Left renal pelvis (tissue), 4 donors: ENCODE results near the gene SLC9A9. TPM values are rescaled to one million over a fixed set of nuclear protein-coding genes. Genes with fewer than 3 reads are reported as not detected.

Source experiments
- DNase-seq, 4 donors: peaks; one replicate each; pipeline ENCODE4 v3.0.0-alpha.2; 2013; ENCODE audit warnings: low read depth in 4 of 4, low spot score in 3 of 4
- polyA plus RNA-seq, 4 donors: library from polyadenylated mRNA; unstranded; fragments of 120-200 nt; gene quantifications; one replicate each; pipeline ENCODE4 v1.2.1, GENCODE V29; 2013; ENCODE audit not compliant: insufficient read length in 4 of 4

Gene SLC9A9
- polyA plus RNA-seq, 4 donors: 4.4 to 12.8 (median 6.4) TPM

DNA sequence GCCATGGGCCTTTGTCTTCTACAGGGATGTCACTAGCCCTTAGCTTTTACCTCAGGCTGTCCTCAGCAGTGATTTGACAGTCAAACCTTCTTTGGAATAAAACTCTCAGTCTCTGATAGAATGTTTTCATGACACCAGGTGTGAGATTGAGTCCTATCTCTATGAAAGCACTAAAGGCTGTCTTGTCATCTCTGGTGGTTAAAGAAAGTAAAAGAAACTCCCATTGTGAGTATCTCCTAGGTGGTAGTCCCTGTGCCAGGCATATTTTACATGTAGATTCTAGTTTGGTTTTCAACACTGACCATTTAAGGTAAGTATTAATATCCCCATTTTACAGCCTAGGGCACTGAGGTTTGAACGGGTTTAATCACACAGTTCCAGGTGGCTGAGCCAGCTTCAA lies 368.5 kb downstream of the SLC9A9 start:
- DNase-seq: no peak

DNA sequence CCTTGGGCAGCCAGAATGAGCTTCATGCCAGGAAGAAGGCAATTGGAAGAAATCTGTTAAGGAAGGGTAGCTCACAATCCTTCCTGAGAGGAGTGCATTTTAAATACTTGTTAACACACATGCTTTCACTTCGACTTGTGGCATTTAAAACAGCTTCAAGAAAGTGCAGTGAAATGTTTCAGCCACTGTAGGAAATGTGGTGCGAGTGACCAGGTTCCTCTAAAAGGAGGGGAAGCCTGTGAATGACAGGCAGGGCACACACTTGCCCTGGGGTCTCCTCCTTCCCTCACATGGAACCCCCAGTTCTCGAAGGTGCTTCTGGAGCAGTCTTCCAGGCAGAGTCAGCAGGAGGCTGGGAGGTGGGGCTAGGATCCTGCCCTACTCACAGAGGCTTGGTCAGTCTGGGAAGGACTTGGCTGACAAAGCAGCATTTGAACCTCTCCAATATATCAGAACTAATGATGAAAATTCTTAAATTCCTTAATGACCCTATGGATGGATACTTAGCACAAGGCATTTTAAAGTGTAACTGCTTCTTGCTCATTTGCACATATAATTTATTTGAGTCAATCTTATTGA lies 370.1 kb downstream of the SLC9A9 start:
- no peak for DNase-seq

DNA sequence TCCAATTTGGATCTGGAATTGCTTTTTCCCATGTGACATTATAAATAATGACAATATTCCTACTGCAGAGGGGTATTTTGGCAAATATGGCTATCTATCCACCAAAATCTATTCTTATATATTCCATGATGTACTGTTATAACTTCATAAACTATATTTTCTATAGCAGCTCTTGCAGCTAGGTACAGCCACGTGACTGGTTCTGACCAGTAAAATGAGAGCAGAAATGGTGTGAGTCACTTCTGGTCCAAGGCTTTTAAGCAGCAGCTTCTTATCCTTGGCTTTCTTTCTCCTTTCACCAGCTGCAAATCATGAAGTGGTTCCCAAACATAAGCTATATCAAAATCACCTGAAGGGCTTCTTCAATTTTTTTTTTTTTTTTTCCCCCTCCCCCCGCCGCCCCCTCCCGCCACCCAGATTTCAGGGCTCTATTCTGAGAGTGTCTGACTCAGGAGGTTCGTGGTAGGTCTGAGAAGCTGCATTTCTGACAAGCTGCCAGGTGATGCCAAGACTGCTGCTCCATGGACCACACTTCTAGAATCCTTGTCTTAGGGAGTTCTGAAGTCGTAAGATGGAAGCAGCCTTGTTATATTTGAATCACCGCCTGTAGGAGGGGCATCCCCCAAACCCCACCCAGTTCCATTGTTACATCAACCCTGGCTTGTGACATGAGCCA lies 371.2 kb downstream of the SLC9A9 start:
- DNase-seq: no peak

DNA sequence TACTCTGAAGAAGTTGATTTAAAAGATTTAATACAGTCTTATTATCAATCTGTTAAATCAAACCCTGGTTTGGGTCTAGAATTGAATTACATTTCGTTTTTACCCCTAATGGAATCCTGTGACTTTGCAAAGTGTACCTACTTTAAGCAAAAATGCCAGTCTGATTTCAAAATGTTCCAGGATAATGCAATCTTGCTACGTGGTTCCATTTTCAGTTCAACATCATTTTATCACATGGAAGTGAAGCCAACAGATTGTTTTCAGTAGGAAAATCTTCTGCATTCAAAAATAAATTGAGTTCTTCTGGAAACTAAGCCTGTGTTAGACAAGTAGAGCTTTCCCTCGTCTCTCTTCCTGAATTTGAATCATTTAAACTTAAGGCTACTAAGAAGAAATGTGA lies 372.3 kb downstream of the SLC9A9 start:
- DNase-seq: no peak

DNA sequence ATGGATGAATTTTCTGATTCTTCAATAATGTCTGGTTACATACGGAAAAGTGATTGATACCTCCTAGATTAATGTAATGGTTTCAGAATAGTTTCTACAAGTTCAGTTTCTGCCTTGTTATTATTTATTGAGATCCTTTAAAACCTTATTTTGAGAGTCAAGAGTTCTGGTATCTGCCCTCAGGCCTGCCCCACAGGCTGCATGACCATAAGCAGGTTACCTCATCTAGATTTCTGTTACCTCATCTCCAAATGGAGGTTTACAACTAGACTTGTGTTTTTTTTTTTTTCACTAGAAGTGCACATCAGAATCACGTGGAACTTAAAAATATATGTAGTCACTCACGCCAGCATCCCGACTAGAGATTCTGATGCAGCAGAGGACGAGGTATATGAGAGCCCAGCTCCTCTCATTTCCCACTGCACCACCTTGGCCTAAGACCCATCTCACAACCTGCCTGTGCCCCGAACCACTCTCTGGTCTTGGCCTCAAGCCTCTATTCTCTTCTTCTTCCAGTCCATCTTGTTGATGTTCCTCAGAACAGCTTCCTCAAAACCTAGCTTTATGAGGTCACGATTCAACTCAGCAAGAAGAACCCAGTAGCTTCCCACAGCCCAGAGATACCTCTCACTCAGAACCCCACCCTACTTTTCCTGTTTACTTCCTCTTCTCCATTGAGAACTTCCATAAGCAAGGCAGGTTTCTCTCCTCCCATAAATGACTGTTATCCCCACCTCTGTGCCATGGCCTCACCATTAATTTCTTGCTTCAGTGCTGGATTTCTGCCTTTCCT lies 375.3 kb downstream of the SLC9A9 start:
- no peak for DNase-seq

DNA sequence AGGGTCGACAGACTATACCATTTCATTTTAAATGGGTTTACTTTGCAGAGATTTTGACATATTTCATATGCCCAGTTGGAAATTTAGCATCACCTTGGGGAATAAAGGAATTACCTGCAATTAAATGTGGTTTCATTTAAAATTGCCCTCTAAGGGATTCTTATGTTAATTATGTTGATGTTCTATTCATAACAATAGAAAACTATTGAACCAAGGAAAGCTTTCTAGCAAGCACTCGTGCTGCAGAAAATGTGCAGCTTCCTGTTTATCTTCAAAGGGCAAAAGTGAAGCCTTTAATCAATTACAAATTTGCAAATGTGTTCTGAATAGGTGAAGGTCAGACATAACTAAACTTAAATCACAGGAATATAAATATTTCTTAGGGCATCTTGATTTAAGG lies 376.6 kb downstream of the SLC9A9 start:
- no peak for DNase-seq

DNA sequence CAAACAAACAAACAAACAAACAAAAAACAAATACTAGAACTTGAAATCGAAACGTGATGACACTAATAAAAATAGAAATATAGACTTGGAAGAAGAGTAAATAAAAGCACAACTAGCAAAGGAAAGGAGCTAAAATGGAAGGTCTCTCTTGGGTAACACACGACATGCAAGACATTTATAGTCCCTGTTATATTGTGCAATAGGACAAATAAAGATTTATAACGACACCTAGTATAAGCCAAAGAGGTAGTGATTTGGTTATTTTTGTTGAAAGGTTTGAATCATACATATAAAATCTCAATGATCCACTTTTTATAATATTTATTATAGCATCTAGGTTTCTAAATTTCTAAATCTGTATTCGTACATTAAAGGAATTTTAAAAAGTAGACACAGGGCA lies 379.1 kb downstream of the SLC9A9 start:
- DNase-seq: no peak

DNA sequence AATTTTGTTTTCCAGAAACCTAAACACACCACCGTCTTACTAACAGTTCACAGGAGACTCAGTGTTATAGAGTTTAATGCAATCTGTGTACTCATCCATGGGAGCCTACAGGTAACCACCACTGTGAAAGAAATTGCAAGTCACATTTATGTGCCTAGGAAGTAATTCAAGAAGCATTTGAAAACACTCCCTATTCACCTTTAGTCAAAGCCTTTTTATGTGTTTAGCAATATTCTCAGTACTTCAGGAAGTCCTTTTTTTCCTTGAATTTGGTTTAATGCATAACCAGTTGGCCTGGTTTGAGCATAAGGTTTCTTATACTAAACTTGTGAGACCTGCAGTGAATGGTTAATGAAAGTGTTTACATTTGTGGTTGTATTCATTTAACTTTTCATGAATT lies 382.6 kb downstream of the SLC9A9 start:
- no peak for DNase-seq

DNA sequence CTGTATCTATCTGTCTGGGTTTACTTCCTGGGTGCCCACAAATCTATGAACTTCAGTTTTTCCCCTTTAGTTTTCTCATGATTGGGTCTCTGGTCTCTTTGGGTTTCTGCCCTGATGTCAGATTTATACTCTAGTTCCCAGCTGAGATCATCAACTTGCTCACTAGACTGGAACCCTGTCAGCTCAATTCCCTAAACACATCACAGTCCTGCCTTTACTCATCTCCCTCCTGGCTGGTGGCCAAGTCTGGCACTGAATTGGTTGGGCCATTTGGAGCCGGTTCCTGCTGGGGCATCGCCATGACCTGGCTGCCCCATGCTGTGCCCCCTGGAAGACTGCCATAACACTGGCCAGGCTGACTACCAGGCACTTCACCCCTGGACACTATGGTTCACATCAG lies 383.4 kb downstream of the SLC9A9 start:
- DNase-seq: no peak

DNA sequence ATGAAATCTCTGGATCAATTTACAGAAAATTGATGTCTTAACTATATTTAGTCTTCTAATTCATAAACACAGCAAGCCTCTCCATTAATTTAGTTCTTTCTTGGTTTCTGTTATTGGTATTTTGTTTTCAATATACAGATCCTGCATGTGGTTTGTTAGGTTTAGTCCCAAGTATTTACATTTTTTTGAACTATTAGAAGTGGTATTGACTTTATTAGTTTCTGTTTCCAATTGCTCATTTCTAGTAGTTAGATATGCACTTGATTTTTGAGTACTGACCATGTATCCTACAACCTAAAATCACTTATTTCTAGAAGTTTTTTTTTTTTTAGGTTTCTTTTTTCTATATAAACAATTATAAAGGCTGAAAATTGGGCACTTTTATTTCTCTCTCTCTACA lies 392.8 kb downstream of the SLC9A9 start:
- no peak for DNase-seq

DNA sequence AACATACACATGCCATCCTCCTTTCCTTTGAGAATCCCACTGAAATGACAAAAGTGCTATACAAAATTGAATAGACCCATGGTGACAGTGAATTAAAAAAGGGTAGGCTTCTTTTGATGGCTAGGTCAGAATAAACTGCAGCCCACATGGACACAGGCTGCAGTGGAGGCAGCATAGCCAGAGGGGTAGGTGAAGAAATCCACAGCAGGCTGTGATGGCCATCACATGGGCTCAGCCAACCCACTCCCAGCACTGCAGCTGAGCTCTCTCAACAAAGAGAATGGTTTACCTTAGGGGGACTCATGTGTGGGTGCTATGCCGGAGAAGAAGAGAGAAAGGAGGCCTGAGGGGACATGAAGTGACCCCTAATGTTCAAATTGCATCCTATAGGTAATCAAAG lies 397.6 kb downstream of the SLC9A9 start:
- no peak for DNase-seq

DNA sequence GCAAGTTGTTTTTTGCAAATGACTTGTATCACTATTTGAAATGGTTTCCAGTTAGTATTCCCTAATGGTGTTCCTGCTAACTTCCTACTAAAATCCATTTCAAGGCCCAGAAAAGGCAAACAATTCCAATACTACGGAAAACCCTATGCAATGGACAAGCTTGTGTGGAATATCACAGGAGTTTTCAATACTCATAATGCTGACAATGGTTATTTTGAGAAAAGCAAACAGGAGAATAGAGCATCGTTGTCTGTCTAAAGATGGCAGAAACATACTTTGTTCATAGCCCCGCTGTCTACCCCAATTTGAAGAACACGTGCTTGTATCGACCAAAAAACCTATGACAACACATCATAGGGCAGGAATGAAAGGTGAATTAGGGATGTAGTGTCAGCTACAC lies 400.8 kb downstream of the SLC9A9 start:
- DNase-seq: no peak

DNA sequence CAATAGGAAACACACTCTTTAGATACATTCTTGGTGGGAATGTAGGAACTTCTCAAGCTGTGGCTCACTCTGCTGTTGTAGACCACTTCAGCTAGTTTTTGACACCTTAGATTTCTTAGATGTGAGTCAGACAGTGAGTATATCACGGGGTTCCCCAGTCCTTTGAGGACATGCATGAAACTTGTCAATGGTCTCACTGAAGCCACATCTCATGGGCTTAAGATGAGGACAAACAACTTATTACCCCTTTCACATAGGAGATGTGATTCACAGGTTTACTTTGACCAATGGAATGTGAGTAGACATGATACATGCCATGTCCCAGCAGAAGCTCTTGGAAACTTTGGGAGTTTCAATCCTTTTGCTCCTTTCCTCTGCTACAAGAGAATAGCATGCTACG lies 403.1 kb downstream of the SLC9A9 start:
- no peak for DNase-seq

DNA sequence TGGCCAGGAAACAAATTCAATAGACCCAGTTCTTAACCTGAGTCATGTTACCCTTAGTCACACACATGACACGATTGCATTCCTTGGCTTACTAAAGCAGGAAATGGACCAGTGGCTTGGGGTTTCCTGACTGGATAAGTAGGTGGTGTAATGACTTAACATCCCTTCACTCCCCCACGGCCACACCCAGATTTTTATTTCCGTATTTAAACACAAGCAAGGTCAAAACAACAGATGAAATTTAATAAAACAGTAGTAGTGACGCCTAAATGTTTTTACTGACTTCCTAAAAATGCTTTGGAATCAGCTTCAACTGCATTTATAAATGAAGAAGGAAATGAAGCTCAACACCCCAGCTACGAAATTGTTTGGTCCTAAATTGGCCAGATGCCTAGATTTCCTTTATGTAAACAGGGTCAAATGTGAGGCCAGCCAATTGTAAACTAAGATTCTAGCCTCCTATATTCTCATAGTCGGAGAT lies 404.4 kb downstream of the SLC9A9 start:
- peak in 1 of 4 donors; percentile 20 for DNase-seq

DNA sequence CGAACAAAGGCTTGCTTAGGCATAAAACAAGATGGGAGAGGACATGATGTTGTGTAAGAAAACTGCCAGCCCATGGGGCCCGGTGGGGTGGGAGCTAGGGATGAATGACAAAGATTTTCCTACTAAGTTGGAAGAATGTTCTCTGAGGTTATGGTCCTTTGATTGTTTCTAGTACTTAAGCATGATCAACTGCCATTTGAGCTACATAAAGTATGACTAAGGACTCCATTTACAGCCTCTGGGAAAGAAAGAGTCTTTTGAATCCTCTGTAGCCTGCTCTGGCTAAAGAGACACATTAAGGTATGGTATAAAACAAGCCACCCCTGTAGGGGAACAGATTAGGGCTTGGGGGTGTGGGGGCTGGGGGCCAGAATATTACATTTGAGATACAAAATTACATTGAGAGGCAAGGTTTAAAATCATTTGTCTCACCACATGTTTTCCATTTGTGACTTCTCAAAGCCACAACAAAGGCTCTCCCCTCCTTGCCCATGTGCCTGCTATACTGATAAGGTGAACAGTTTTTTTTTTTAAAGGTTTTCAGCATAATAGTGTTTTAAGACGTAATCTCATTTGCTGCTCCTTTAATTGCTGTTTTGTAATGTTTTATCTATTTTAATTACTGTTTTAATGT lies 405.3 kb downstream of the SLC9A9 start:
- no peak for DNase-seq

DNA sequence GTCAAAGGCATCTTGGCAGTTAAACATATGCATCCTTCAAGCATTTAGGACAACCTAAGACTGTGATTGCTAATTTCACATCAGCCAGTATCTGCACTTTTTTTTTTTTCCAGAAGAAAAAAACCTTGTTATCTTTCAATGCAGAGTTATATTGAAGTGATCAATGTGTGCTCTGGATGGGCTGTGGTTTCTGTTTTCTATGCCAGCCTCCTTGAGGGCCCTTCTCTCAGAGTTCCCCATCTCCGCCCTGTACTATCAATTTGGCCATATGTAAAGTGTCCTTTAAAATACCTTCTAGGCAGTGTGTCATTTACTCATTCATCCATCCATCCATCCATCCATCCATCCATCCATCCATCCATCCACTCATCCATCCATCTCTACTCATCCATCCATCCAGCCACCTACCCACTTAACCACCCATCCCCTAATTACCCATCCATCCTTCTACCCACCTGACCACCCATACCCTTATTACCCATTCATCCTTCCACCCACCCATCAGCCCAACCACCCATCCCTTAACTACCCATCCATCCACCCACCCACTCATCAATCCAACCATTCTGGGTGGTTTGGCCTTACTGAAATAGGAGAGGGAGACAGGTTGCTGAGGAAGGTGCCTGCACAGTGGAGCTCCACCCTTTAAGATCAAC lies 406.6 kb downstream of the SLC9A9 start:
- no peak for DNase-seq

DNA sequence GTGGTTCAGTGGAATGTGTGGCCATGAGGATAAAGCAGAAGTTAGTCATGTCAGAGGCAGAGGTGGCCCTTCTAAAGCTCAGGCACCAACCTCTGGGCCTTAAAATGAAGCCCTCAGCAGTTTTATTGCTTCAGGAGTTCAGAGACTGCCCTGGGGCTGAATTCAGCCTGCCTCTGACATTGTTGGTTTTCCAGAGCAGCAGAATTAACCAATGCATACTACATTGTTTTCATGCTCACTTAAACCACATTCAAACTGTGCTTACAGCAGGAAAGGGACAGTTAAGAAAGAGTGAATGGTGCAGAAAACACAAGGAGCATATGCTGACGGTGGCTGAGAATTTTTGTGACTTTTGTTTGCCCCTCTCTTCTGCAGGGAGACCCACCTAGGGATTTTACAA lies 408.5 kb downstream of the SLC9A9 start:
- no peak for DNase-seq

DNA sequence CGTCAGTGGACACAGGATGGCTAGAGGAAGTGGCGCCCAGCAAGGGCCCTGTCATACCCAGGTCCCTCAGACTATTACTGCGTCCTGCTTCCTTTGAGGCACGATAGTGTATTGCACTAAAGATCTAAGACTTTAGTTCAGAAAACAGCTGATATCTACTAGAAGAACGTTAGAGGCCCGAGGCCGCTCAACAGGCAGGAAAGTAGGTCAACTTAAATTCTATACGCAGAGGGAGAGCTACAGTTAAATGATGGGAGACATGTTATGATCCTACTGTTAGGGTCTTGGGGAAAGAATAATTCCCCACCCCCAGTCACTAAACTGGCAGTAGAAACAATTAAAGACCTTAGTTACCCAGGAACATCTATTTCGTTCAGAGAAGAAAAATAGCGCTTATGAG lies 410.9 kb downstream of the SLC9A9 start:
- DNase-seq: no peak

DNA sequence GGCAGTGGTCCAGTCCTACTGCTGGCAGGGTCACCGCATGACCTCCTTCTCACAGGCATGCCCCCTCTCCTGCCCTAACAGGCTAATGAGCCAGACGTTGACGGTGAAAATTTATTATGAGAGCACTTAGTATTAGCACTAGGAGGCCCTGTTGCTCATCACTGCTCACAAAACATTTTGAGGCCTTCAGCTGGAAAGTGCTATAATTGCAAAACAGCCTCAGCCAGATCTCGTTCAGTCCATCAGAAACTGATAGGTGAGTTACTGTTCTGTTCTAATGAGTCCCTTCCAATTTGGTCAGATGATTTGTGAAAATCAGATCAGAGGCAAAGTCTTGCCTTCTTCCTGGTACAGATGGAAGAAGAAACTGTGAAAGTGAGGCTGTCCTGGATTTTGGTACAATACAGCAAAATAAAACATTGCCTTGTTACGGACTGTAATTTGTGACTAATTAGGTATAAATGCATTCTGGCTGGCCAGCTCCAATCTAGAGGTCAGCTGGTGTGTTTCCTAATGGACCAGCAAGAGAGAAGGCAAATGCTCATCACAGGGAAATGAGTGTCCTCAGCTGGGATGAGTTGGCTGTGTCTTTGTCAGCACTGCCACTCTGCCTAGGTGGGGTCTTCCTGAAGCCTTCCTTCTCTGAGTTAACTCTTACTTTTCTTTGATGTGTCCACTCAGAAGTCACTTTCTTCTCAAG lies 411.9 kb downstream of the SLC9A9 start:
- DNase-seq: no peak

DNA sequence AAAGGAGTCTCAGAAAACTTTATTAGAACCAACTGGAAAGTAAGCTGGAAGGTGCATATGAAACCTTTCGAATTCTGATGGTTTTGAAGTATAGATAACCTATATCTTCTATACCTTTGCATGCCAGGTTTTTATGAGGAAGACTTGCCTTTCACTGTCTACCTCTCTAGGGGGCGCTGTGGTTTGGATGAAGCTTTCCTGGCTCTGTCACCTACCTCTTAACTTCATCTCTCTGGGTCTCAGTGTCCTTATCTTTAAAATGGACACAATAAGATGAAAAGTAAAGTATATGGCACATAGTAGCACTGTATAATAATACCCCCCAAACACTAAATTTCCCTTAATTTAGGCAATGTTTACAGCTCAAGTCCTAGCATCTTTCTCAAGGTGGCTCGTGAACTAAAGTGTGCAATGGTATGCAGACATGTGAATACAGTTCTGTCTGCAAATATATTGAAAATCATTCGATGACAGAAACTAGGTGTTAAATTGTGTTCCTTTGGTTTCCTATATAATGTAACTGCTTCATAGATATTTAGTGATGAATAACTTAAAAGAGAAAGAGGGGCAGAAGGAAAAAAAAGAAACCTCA lies 414.4 kb downstream of the SLC9A9 start:
- DNase-seq: no peak
